SK-N-SH (cell line): ENCODE data around the gene CSTPP1. TPM values are rescaled to one million over a fixed set of nuclear protein-coding genes. Genes with fewer than 3 reads are reported as not detected.
"Not testable (repeated sequence)": the region's sequence is repeated elsewhere in the genome, so short reads cannot be mapped to it uniquely, and the experiment has no call there.

ENCODE experiments used
- CTCF ChIA-PET: fragments of 300-600, 350-600 bp; formaldehyde crosslinking; extraction: SDS; loops from one replicate; lab custom pipeline; 2021; lab: Yijun Ruan, JAX
- POLR2A ChIA-PET: fragments of 350-600 bp; sonication (Branson Sonifier 250); formaldehyde crosslinking; extraction: SDS; loops from one replicate; lab custom pipeline; 2020; ENCODE audit warnings: antibody characterized with exemption, inconsistent platforms; lab: Yijun Ruan, JAX
- DNase-seq: peaks from one replicate; pipeline ENCODE4 v3.0.0; 2012
- H2AFZ ChIP-seq: fragments of 200-600 bp; sonication (generic); 2 replicates; pipeline ENCODE4 v1.8.1; 2016; ENCODE audit warnings: antibody characterized with exemption, mild to moderate bottlenecking, low read depth
- H3F3A ChIP-seq: fragments of 200-600 bp; sonication (generic); replicated peaks from 2 replicates; pipeline ENCODE3; 2016; ENCODE audit warnings: antibody characterized with exemption, mild to moderate bottlenecking; ENCODE audit not compliant: insufficient read depth
- H3K27ac ChIP-seq, 2 experiments: fragments of 200-500 bp in 1 of 2; fragments of 200-600 bp in 1 of 2; sonication (Bioruptor generic) in 1 of 2; sonication (generic), shearing (Covaris generic) in 1 of 2; 2 replicates each; pipeline versions ENCODE4 v1.5.1 to v1.6.1; 2014 to 2016; ENCODE audit warnings: low read depth in 2 of 2, inconsistent platforms in 1 of 2, low read length in 1 of 2, mild to moderate bottlenecking in 1 of 2, mixed read lengths in 1 of 2
- H3K27me3 ChIP-seq: fragments of 200-600 bp; sonication (generic), shearing (Covaris generic); 2 replicates; pipeline ENCODE4 v1.6.1; 2016; ENCODE audit warnings: mixed run types; ENCODE audit not compliant: insufficient read depth
- H3K36me3 ChIP-seq, 2 experiments: fragments of 200-500 bp in 1 of 2; fragments of 200-600 bp in 1 of 2; sonication (Bioruptor generic) in 1 of 2; sonication (generic) in 1 of 2; replicated peaks in 1 of 2; 2 replicates each; pipeline versions ENCODE3 to v1.5.1; 2014 to 2016; ENCODE audit warnings: low read length in 1 of 2, mild to moderate bottlenecking in 1 of 2; ENCODE audit not compliant: insufficient read depth in 2 of 2, control insufficient read depth in 1 of 2
- H3K4me1 ChIP-seq, 2 experiments: fragments of 200-500 bp in 1 of 2; fragments of 200-600 bp in 1 of 2; sonication (Bioruptor generic) in 1 of 2; sonication (generic), shearing (Covaris generic) in 1 of 2; 2 replicates each; pipeline versions ENCODE4 v1.5.1 to v1.6.1; 2014 to 2016; ENCODE audit warnings: low read depth in 1 of 2, low read length in 1 of 2, mixed run types in 1 of 2; ENCODE audit not compliant: insufficient read depth in 2 of 2, control insufficient read depth in 1 of 2
- H3K4me2 ChIP-seq: fragments of 200-600 bp; sonication (generic), shearing (Covaris generic); 2 replicates; pipeline ENCODE4 v1.6.1; 2017; ENCODE audit warnings: mixed run types
- H3K4me3 ChIP-seq, 2 experiments: fragments of 200-500 bp in 1 of 2; fragments of 200-600 bp in 1 of 2; sonication (Bioruptor generic) in 1 of 2; sonication (generic), shearing (Covaris generic) in 1 of 2; 2 replicates each; pipeline versions ENCODE4 v1.5.1 to v1.8.1; 2014 to 2016; ENCODE audit warnings: low read depth in 2 of 2, inconsistent platforms in 1 of 2, low read length in 1 of 2, mild to moderate bottlenecking in 1 of 2, mixed read lengths in 1 of 2, moderate library complexity in 1 of 2
- H3K79me2 ChIP-seq: fragments of 200-600 bp; sonication (generic); 2 replicates; pipeline ENCODE4 v1.8.1; 2017; ENCODE audit warnings: mild to moderate bottlenecking; ENCODE audit not compliant: insufficient read depth
- H3K9ac ChIP-seq: fragments of 200-600 bp; sonication (generic); 2 replicates; pipeline ENCODE4 v1.6.1; 2017; ENCODE audit warnings: mixed run types
- H3K9me2 ChIP-seq: fragments of 200-600 bp; sonication (generic); 2 replicates; pipeline ENCODE4 v1.6.1; 2017; ENCODE audit warnings: mixed run types
- H3K9me3 ChIP-seq: fragments of 200-600 bp; sonication (generic); 2 replicates; pipeline ENCODE4 v1.6.1; 2017; ENCODE audit warnings: mixed run types, mild to moderate bottlenecking, moderate library complexity
- H4K20me1 ChIP-seq: fragments of 200-600 bp; sonication (generic); 2 replicates; pipeline ENCODE4 v1.6.1; 2017; ENCODE audit warnings: mild to moderate bottlenecking, mixed run types; ENCODE audit not compliant: insufficient read depth
- CHD2 ChIP-seq: fragments of 150-350 bp; IDR thresholded peaks from 2 replicates; pipeline ENCODE4 v1.6.1; 2018; ENCODE audit warnings: low read length; ENCODE audit not compliant: partially characterized antibody
- CTCF ChIP-seq: fragments of 200-600 bp; sonication (generic); IDR thresholded peaks from 2 replicates; pipeline ENCODE4 v1.6.1; 2017; ENCODE audit warnings: antibody characterized with exemption, mild to moderate bottlenecking, moderate library complexity
- FOXJ3 ChIP-seq: sonication (generic); formaldehyde crosslinking; IDR thresholded peaks from 2 replicates; pipeline ENCODE4 v1.5.1; 2020; ENCODE audit warnings: mild to moderate bottlenecking, missing genetic modification reagents
- NFIC ChIP-seq: IDR thresholded peaks from 2 replicates; pipeline ENCODE4 v1.4.0; 2012; ENCODE audit warnings: borderline replicate concordance
- PBX3 ChIP-seq: IDR thresholded peaks from 2 replicates; pipeline ENCODE4; 2012
- POLR2AphosphoS5 ChIP-seq: IDR thresholded peaks from 2 replicates; pipeline ENCODE4 v1.6.1; 2012; ENCODE audit warnings: low read depth, low read length
- RAD21 ChIP-seq: IDR thresholded peaks from 2 replicates; pipeline ENCODE4 v1.6.1; 2012; ENCODE audit warnings: mild to moderate bottlenecking, low read length
- SIN3A ChIP-seq: IDR thresholded peaks from 2 replicates; pipeline ENCODE4 v1.6.1; 2012; ENCODE audit warnings: low read depth, mild to moderate bottlenecking, low read length, moderate library complexity, borderline replicate concordance
- TCF12 ChIP-seq: IDR thresholded peaks from 2 replicates; pipeline ENCODE4 v1.4.0; 2012
- USF1 ChIP-seq: IDR thresholded peaks from 2 replicates; pipeline ENCODE4 v1.4.0; 2012; ENCODE audit warnings: low read depth, borderline replicate concordance
- YY1 ChIP-seq: IDR thresholded peaks from 2 replicates; pipeline ENCODE4 v1.4.0; 2012; ENCODE audit warnings: low read depth, mild to moderate bottlenecking
- ZBTB33 ChIP-seq: IDR thresholded peaks from 2 replicates; pipeline ENCODE4 v1.4.0; 2012; ENCODE audit warnings: low read depth, borderline replicate concordance
- WGBS: methylation state at CpG from one replicate; pipeline ENCODE4 v1.1.6; 2017; ENCODE audit warnings: low lambda C conversion rate; 5-methylcytosine and 5-hydroxymethylcytosine counted together
- polyA plus RNA-seq, 3 experiments: library from polyadenylated mRNA; depleted of rRNA; stranded (reverse); fragments of >200 nt; gene quantifications; 2 replicates each; pipeline ENCODE4 v1.2.3, GENCODE V29; 2012

The CSTPP1 gene
- polyA plus RNA-seq, 1 of the 3 experiments (the other 2 are of a cell fraction) = 85.7 TPM

- Histone ChIP-seq H2AFZ (no peak overlapping the region), H3K9me3 (no peaks in the 10 kb centered on the region), H3K9ac (no peak overlapping the region), H3F3A (peaks cover 18% of the 10 kb centered on the region), H3K27ac (peak overlapping the region in 1 of 2 experiments; percentile 8; a peak in 2 of 4 replicates), H3K9me2 (no peaks in the 10 kb centered on the region), H3K79me2 (peaks cover 8% of the 10 kb centered on the region; the same call in 1 of the 2 replicates), H3K4me3 (no peak overlapping the region), H3K27me3 (no peaks in the 10 kb centered on the region), H3K4me2 (no peak overlapping the region), H3K4me1 (peaks cover 2 to 8% of the 10 kb centered on the region in 2 experiments; a peak in 3 of 4 replicates), H3K36me3 (peaks cover 5 to 28% of the 10 kb centered on the region in 2 experiments), H4K20me1 (no peaks in the 10 kb centered on the region)
- no peak for DNase-seq
- CTCF ChIA-PET = interaction anchor here (1.0 to 1.9 kb wide), 2 partner anchors 12 to 166 kb away, joined by 3 to 6 read pairs; no protein-coding TSS in a partner anchor
- POLR2A ChIA-PET = interaction anchor here (0.8 kb wide), 1 partner anchor 12 kb away, joined by 3 read pairs; no protein-coding TSS in a partner anchor
- no peak for TF ChIP-seq USF1
- 0 out of 2 replicates have a peak, but pooled peaks have one; percentile 8 for TF ChIP-seq CTCF
- WGBS = 97% methylated on average over 3 of the region's 3 CpGs
These were observed 50.6 kb downstream of the CSTPP1 start for GRCh38 chr11:46987183-46987582.

GRCh38 chr11:46989810-46990487 is 53.4 kb downstream of the CSTPP1 start:
- H3K4me2 ChIP-seq, H3K4me1 ChIP-seq, H3K27me3 ChIP-seq, H3K9me2 ChIP-seq, DNase-seq, H3K9ac ChIP-seq, H2AFZ ChIP-seq, POLR2A ChIA-PET, H3K9me3 ChIP-seq, H4K20me1 ChIP-seq, H3K4me3 ChIP-seq, H3K27ac ChIP-seq: not testable (repeated sequence)
- Histone ChIP-seq H3F3A (peaks cover 18% of the 10 kb centered on the region), H3K79me2 (peaks cover 17% of the 10 kb centered on the region; the same call in 1 of the 2 replicates), H3K36me3 (peaks cover 5 to 28% of the 10 kb centered on the region in 2 experiments)
- TF ChIP-seq TCF12 (peak; percentile 55), PBX3 (peak; percentile 17; the same call in 1 of the 2 replicates)
- CTCF ChIA-PET = interaction anchor here (1.0 kb wide), 1 partner anchor 82 kb away, joined by 3 read pairs; no protein-coding TSS in a partner anchor
- WGBS = 95% methylated on average over 1 of the region's 1 CpG

GRCh38 chr11:46991391-46991790 is 54.8 kb downstream of the CSTPP1 start:
- Histone ChIP-seq H3K27me3 (no peaks in the 10 kb centered on the region), H3F3A (peaks cover 18% of the 10 kb centered on the region), H3K4me2 (no peak overlapping the region), H3K36me3 (peaks cover 5 to 28% of the 10 kb centered on the region in 2 experiments), H3K9me2 (no peaks in the 10 kb centered on the region), H3K27ac (peak overlapping the region; percentile 12 to 71; a peak in 2 of 4 replicates), H3K4me1 (peaks cover 0 to 8% of the 10 kb centered on the region in 2 experiments; a peak in 1 of 4 replicates), H4K20me1 (no peaks in the 10 kb centered on the region), H3K4me3 (no peak overlapping the region), H3K9ac (no peak overlapping the region), H3K79me2 (peaks cover 21% of the 10 kb centered on the region; the same call in 1 of the 2 replicates), H2AFZ (no peak overlapping the region), H3K9me3 (no peaks in the 10 kb centered on the region)
- ChIA-PET CTCF (no interaction called here), POLR2A (no interaction called here)
- 64% methylated on average over 2 of the region's 2 CpGs for WGBS
- no peak for DNase-seq
- TF ChIP-seq ZBTB33 = no peak
- TF ChIP-seq RAD21 = no peak
- no peak for TF ChIP-seq USF1
- TF ChIP-seq SIN3A = no peak
- TF ChIP-seq FOXJ3 (CRISPR knock-in tag) = no peak
- no peak for TF ChIP-seq POLR2AphosphoS5
- 0 out of 2 replicates have a peak, but pooled peaks have one; percentile 29 for TF ChIP-seq NFIC
- peak; percentile 22; the same call in 1 of the 2 replicates for TF ChIP-seq TCF12
- TF ChIP-seq YY1 = no peak
- no peak for TF ChIP-seq CHD2
